ENCODE results near the gene SP8. TPM values are rescaled to one million over a fixed set of nuclear protein-coding genes. Genes with fewer than 3 reads are reported as not detected.

Gene SP8
- total RNA-seq, 1 donor from 2014 or later: not detected

- ATAC-seq (peak; percentile 22), DNase-seq (no peak)
- intact Hi-C loops (cut with micrococcal nuclease): no loop called here
Measured at GRCh38 chr7:20777377-20778062, 9.2 kb downstream of the SP8 start.

DNA sequence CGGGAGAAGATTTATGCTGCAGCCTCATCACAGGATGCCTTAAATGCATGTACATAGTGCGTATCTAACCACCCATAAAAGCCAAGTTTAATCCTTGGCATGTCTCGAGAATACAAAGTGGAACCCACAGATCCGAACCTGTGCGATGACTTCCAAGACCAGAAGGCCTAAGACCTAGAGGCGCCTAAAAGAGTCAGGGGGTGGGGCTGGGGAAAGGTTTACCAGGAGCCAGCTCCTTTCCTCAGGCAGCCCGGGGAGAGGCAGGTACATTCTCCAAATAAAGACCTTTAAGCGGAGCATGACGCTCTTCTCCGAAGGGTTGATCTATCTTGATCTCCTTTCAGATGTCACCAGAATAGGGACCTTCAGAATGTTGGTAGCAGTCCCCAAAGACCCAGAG, 9.7 kb downstream of the SP8 start:
- DNase-seq: no peak
- intact Hi-C loops (cut with micrococcal nuclease): no loop called here
- no peak for ATAC-seq

- DNase-seq (no peak), ATAC-seq (no peak)
- intact Hi-C loops (cut with micrococcal nuclease): no loop called here
Measured at GRCh38 chr7:20776214-20776911, 10.3 kb downstream of the SP8 start.

DNA sequence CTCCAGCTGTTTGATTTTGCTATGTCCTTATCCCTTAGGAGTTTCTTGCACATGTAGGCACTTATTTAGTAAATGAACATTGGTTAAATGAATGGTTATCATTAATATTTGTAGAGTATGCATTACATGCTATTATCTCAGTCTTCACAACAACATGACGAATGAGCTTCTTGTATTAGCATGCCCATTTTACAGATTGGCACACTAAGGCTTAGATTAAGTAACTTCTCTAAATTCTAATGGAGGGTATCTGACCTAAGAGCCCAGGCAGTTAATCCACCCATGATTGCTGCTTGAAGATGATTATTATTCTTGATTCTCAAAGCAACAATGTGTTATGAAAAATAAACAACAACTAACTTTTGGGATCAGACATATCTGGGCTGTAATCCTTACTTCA, 32.7 kb downstream of the SP8 start:
- ATAC-seq (no peak), DNase-seq (no peak)
- intact Hi-C loops (cut with micrococcal nuclease): no loop called here

DNA sequence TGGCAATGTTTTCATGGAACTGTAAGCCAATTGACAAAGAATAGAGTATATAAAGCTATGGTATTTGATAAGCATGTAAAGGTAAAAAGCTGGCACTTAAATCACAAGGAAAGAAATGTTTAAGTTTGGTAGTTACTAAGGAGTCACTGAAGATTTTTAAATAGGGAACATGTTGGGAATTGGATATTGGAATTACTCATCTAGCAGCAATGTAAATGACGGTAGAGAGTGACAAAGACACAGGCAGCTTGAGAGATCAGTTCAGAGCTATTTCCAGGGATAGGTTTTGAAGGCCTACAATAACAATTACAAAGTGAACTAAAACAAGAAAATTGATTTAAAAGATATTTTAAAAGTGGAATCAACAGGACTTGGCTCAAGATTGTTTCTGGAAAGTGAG, 36.8 kb downstream of the SP8 start:
- DNase-seq (no peak), ATAC-seq (no peak)

DNA sequence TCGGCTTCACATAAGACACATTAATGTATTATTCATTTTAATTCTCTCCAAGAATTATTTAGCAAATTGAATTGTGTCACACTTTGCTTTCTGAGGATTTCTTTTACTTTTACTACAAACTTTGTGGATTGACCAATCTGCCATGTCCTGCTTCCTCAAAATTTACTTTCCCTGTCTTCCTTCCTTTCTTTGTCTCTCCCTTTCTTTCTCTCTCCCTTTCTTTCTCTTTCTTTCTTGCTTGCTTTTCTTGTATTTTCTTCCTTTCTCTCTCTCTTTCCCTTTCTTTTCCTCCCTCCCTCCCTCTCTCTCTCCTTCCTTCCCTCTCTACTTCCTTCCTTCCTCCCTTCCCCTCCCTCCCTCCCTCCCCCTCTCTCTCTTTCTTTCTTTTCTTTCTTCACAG, 37.8 kb downstream of the SP8 start:
- intact Hi-C loops (cut with micrococcal nuclease): no loop called here
- DNase-seq (no peak), ATAC-seq (no peak)

More for the DNA sequence above, 36.8 kb downstream of the SP8 start:
- intact Hi-C loops (cut with micrococcal nuclease): no loop called here

DNA sequence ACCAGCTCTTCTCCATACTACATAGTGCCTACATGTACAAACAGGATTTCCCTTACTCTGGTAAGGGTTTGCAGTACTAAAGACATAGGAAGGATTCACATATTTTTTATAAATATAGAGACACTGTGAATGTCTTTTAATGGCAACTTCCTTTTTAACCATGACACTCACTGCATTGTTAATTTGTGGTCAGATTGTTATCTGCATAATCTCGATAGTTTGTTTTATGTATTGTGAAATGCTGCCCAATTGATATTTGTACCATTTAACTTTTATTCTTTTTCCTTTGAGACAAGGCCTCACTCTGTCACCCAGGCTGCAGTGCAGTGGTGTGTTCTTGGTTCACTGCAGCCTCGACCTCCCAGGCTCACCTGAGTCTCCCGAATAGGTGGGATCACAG, 39.7 kb downstream of the SP8 start:
- ATAC-seq (no peak), DNase-seq (no peak)
- intact Hi-C loops (cut with micrococcal nuclease): no loop called here

DNA sequence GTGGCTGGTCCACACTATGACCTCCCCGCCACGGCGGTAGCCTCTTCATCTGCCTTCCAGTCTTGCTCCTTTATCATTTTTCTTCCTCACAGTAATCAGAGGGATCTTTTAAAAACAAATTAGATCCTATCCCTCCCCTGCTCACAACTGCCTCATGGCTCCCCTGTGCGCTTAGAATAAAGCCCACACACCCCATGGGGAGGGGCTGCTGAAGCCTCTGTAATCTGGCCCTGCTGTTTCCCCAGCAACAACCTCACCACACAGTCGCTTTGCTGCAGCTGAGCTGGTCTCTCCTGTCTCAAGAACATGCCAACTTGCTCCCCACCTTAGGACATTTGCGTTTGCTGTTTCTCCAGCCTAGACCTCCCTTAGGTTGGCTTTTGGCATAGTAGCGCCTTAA, 41.0 kb downstream of the SP8 start:
- no peak for DNase-seq
- no peak for ATAC-seq
- intact Hi-C loops (cut with micrococcal nuclease): no loop called here

- DNase-seq (no peak), ATAC-seq (no peak)
- intact Hi-C loops (cut with micrococcal nuclease): no loop called here
Measured at GRCh38 chr7:20744954-20745446, 41.7 kb downstream of the SP8 start.

DNA sequence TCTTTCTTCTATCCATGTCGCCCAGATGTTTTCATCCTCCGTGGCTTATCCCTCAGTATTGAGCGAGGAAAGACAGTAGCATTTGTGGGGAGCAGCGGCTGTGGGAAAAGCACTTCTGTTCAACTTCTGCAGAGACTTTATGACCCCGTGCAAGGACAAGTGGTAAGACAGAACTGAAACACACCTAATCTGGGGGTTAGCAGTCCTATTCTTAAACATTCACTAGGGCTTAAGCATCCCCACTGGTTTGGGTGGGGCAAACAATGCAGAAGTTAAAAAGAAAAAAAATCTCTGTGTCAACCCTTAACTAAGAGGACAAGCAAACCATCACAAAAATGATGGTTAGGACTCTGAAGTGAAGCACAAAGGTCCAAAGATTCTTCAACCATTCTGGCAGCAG, 43.8 kb downstream of the SP8 start:
- ATAC-seq (no peak), DNase-seq (no peak)
- intact Hi-C loops (cut with micrococcal nuclease): no loop called here

DNA sequence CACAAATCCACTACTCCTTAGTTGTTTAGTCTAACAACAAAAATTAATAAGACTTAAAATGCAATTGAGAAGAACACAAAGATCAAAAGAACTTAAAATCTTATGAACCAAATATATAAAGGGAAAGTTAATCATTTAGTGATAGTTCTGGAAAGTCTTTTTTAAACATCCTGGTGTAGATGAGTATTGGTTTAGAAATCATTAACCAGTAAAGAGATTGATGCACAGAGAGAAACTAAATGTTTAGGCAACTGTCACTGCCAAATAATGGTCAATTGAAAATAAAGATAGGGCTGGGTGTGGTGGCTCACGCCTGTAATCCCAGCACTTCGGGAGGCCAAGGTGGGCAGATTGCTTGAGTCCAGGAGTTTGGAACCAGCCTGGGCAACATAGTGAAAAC, 44.9 kb downstream of the SP8 start:
- ATAC-seq: no peak
- DNase-seq: no peak
- intact Hi-C loops (cut with micrococcal nuclease): no loop called here

GRCh38 chr7:20738518-20739481, 47.9 kb downstream of the SP8 start:
- no peak for DNase-seq
- intact Hi-C loops (cut with micrococcal nuclease): no loop called here
- no peak for ATAC-seq

DNA sequence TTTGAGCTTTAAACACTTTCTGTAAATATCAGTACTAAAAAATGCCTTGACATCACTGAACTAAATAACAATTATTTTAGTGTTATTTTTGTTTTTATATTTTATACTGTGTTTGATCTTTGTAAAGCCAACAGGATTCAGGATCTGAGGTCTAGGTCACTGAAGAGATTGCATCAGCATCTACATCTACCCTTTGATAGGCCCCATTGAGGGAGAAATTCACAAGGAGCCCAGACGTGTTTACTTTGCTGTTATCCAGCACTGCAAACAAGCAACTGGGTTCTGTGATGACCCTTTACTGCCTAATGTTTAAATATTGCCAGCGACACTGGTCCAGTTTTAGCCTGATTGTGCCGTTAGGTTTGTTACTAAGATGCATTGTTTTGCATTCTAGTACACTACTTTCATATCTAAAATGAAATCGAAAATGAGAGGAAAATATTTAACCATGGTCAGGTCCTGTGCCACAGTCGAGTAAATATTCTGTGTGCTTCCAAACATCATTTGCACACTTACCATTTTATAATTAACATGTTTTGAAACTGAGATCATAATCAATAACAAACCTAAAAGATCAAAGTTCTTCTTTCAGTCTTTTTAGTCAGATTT, 48.7 kb downstream of the SP8 start:
- ATAC-seq (no peak), DNase-seq (no peak)
- intact Hi-C loops (cut with micrococcal nuclease): no loop called here

DNA sequence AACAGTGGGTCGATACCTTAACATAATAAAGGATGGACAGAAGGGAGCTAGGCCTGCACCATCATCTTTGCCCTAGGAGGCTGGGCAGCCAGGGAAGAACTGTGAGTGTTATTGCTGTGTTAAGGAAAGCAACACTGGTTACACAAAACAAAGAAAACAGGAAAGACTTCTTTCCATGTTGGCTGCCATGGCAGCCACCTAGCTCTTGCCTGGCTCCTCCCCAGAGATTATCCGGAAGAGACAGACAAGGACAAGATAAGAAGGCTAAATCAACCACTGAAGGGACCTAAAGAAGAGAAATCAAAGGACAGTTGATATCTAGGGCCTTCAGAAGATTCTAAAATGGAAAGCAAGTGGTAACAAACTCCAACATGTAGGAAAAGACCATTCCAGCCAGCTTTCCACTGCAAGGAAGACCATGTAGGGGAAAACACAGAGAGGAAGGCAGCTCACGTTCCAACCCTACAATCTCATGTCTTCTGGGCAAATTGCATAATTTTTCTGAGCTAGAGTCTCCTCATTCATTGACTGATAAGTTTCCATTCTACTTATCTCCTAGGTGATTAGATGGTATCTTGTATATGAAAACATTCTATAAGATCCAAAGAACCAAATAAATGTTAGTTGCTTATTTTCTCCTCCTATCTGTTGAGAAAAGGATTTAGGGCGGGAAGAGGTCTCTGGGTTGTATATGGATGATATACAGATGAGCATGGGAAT, 51.2 kb downstream of the SP8 start:
- ATAC-seq (no peak), DNase-seq (no peak)
- intact Hi-C loops (cut with micrococcal nuclease): no loop called here

Other genes starting within 250 kb of the SP8 start
- gene ABCB5, start 171.2 kb downstream of the SP8 start, total RNA-seq: not detected